DMS153 treated with DMSO at 0.1 percent for 48 hours (cell line): Measurements from ENCODE around the gene MMP15.
"Not testable (repeated sequence)": the region's sequence is repeated elsewhere in the genome, so short reads cannot be mapped to it uniquely, and the experiment has no call there.

Experiments used
- DNase-seq: peaks from one replicate; lab custom pipeline; 2025; ENCODE audit not compliant: unreplicated experiment; lab: John Stamatoyannopoulos, UW

The MMP15 gene

DNA sequence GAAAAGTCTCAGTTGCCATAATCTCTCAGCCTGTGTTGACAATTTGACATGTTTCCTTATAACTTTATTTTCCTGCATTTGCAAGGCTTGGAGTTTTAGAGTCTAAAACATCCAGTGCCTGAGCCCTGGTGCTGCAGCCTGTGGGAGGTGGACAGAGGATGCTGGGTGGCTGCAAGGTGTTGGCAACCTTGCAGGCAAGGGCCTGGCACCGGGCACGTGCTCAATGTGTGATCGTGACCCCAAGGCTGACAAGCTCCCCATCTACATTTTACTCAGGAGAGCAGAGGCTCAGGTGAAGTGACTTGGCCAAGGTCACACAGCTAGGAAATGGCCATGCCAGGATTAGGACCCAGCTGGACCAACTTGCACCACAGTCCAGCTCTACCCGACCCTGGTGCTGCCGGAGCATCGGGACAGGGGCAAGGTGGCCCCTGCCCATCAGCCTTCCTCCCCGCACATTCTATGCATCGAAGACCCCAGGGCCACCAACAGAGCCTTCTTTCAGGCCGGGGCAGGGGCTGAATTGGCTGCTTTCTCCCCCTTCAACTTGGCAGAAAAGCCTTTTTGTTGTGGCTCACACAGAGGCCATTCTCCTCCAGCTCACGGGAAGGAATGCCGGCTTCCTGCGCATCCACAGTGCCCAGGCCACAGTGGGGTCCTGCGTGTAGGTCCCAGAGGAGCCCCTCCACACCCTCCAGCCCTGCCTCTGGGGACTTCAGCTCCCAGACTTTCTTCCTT lies 23.1 kb downstream of the MMP15 start:
- no peak for DNase-seq

DNA sequence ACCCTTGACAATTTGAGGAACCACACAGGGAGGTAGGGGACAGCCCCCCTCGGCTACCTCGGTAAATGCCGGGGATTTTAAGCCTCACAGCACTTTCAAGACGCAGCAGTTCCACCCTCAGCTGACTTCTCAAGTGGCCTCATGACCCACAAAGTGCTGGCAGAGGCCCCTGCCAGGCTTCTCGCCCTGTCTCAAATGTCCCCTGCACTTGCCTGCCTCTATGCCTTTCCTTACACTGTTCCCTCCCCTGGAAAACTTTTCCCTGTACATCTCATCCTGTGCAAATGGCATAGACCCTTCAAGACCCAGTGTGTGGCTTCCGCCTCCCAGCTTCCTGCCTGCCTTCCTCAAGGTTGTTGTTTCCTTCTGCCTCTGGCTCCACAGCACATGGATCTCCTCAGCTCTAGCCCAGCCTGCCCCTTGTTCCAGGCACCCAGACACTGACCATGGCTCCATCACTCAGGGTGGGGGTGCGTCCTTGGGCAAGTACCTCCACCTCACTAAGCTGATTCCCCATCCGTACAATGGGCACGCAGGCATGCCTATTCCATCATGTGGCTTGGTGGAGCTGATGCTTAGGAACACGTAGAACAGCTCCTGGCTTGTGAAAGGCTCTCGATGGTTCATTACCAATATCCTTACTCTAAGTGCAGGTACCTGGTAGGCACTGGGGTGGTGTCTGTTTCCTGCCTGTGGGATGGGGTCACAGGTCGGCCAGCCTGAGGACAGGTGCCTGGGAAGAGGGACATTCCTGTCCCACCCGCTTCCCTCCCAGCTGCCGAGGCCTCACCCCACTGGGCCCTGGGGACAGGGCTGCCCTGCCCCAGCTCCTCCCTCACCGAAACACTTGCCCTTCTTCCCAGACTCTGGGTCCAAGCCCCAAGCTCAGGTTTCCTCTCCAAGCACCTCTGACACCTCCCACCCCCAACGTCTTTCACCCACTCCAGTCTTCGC lies 24.0 kb downstream of the MMP15 start:
- no peak for DNase-seq

DNA sequence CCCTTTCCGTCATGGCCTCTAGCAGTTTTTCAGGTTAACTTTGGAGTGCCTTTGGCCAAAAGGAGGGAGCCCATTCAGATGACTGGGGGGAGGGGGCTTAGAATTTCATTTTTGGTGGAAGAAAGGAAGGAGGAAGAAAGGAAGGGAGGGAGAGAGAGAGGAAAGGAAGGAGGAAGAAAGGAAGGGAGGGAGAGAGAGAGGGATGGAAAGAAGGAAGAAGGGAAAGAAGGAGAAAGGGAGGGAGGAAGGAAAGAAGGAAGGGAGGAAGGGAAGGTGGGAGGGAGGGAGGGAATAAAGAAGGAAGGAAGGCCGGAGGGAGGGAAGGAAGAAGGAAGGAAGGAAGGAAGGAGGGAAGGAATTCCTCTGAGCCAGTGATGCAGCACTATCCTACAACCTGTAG lies 25.7 kb downstream of the MMP15 start:
- no peak for DNase-seq

DNA sequence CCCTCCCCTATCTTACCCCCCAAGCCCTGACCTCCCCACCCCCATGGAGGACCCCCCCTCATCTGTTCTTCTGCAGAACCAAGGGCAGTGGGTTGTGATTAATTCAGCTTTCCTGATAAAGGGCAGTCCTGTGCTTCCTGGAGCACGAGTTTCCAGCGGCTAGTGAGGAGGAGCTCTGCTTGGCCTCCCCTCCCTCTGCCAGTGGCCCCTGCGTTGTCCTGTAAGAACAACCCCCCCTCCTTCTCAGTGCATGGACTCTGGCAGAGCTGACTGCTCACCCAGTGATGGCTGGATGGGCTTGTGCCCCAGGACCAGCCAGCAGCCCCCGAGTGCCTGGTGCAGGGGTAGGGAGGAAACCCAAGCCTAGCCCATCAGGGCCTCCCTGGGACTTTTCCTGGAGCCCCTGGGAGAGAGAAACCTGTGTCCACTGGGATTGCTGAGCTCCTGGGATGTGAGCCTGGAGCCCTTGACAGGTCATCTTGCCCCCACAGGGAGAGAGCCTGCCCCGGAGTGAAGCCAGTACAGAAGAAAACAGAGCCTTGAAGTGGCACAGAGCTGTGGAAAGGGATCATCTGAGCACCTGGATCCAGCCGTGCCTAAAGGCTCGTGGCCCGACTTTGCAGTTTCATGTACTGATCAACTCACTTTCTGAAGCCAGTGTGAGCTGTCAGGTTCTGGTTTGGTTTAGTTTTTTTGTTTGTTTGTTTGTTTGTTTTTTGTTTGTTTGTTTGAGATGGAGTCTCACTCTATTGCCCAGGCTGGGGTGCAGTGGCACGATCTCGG lies 26.5 kb downstream of the MMP15 start:
- no peak for DNase-seq

GRCh38 chr16:58053682-58054005 lies 28.1 kb downstream of the MMP15 start:
- DNase-seq, result no peak

- DNase-seq, result no peak
These were observed 28.7 kb downstream of the MMP15 start for GRCh38 chr16:58054289-58054688.

- no peak for DNase-seq
These were observed 31.0 kb downstream of the MMP15 start for GRCh38 chr16:58056580-58056979.

GRCh38 chr16:58057121-58057520 lies 31.6 kb downstream of the MMP15 start:
- no peak for DNase-seq

- DNase-seq, result no peak
These were observed 32.2 kb downstream of the MMP15 start for GRCh38 chr16:58057784-58058183.

DNA sequence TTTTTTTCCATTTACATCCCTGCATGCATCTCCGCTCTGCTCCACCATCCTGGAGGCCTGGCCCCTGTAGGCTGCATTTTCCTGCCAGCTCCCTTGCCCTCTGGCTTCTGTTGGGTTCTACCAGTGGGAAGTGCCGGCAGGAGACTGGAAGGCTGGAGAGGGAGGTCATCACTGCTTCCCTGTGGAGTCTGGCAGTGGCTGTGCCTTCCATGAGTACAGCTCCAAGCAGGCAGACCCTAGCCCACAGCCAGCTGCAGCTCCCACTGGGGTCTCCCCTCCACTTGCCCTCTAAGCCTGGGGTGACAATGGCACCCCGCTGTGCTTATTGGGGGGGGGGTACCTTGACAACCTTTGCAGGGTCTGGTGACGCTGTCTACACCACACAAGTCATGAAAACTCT lies 37.3 kb downstream of the MMP15 start:
- DNase-seq, result no peak

DNA sequence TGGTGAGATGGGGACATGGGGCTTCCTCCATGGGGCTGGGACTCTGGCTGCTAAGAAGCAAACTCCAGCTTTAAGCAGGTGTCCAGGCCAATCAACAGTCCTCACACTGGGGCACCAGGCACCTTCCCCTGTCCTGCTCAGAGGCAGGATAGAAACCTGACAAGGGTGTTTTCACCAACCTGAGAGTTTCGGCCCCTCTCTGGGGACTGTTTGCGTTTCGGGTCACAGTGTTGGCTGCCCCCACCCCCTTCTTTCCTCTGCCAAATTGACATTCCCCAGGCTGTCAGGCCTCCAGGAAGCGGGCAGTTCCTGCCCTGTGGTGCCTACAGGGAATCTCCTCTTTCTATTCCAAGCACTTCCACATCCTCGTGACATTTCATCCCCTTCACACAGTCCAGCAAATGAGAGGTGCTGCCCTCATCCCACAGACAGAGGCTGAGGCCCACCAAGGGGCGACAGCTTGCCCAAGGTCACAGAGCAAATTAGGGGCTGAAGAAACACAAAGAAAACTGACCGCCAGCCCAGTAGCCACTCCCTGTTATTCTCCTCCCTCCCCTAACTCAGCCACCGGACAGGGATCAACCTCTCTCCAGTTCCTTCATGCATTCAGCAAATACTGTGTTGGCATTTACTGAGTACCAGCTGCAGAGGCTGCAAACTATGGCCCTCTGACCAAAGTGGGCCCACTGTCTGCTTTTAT lies 38.0 kb downstream of the MMP15 start:
- no peak for DNase-seq

DNA sequence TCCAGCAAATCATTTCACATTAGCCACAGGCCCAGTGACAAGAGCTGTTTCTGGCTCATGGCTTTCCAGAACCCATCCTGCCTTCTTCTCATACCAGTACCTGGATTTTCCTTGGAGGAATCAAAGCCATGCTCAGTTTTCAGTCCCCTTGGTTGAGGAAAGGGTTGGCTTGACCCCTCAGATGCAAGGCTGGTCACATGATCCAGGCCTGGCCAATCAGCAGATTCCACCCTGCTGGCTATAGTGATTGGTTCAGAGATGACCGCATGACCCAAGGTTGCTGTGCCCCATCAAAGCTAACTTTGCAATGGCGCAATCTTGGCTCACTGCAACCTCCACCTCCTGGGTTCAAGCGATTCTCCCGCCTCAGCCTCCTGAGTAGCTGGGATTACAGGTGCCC lies 45.0 kb downstream of the MMP15 start:
- DNase-seq, result no peak

DNA sequence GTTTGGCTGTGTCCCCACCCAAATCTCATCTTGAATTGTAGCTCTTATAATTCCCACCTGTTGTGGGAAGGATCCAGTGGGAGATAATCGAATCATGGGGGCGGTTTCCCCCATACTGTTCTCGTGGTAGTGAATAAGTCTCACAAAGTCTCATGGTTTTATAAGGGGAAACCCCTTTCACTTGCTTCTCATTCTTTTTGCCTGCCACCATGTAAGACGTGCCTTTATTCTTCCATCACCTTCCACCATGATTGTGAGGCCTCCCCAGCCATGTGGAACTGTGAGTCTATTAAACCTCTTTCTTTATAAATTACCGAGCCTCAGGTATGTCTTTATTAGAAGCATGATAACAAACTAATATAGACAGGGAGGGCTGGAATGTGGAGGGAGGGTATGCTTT lies 46.6 kb downstream of the MMP15 start:
- not testable (repeated sequence) for DNase-seq

- not testable (repeated sequence) for DNase-seq
These were observed 47.5 kb downstream of the MMP15 start for GRCh38 chr16:58073086-58073485.

DNA sequence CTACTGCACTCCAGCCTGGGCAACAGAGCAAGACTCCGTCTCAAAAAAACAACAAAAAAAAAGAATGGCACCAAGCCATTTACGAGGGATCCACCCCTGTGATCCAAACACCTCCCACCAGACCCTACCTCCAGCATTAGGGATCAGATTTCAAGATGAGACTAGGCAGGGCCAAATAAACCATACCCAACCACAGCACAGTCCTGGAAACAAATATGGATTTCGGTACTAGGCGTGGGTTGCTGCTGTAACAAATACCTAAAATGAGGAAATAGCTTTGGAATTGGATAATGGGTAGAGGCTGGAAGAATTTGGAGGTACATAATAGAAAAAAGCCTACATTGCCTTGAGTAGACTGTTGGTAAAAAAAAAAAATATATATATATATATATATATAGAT lies 49.1 kb downstream of the MMP15 start:
- no peak for DNase-seq

DNA sequence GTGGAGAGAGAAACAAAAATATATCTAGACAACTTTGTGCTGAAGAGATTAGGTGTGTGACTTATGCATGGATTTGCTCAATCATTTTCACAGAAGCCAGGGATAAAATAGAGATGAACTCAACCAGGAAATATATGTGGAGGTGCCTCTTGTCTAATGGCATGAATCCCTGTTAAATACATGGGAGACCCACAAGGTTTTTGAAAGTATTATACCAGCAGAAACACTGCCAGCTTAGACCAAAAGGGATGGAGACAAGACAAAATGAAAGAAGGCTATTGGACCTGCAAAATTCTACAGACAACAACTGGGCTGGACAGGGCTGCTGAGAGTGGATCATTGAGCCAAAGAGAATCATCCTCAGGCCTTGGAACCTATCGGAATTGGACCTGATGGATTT lies 51.0 kb downstream of the MMP15 start:
- no peak for DNase-seq

- no peak for DNase-seq
These were observed 52.2 kb downstream of the MMP15 start for GRCh38 chr16:58077796-58078195.

GRCh38 chr16:58080657-58081056 lies 55.1 kb downstream of the MMP15 start:
- DNase-seq, result not testable (repeated sequence)

GRCh38 chr16:58082381-58082780 lies 56.8 kb downstream of the MMP15 start:
- no peak for DNase-seq

DNA sequence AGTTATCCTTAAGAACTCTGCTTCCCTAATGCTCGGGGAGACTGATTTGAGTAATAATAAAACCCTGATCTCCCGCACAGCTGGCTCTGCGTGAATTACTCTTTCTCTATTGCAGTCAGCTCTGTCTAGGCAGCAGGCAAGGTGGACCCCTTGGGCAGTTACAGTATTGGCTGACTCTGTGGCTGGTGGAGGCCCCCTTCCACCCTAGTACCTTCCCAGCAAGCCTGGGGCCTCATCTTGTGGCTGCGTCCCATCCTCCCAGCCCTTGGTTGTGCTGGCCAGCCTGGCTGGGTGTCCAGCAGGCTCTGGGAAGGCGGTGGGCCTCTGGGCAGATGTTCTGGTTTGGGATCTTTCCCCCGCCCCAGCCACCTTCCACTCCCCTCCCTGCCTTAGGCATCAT lies 59.1 kb downstream of the MMP15 start:
- no peak for DNase-seq

- no peak for DNase-seq
These were observed 59.6 kb downstream of the MMP15 start for GRCh38 chr16:58085171-58085570.
